A673 (cell line): ENCODE results near the gene FAM229B. TPM values are rescaled to one million over a fixed set of nuclear protein-coding genes. Genes with fewer than 3 reads are reported as not detected.

Experiments used
- BruUV-seq: library from RNA; stranded (reverse); fragments of 400-500 nt; replicated peaks from 2 replicates; lab custom pipeline; 2021; lab: Mats Ljungman, UMichigan
- CTCF ChIA-PET: fragments of 300-600 bp; sonication (Branson Sonifier 250); formaldehyde crosslinking; loops from one replicate; lab custom pipeline; 2022; ENCODE audit warnings: antibody characterized with exemption; lab: Charles Lee
- POLR2A ChIA-PET: fragments of 300-600 bp; sonication (Branson Sonifier 250); formaldehyde crosslinking; loops from one replicate; lab custom pipeline; 2022; ENCODE audit warnings: antibody characterized with exemption; ENCODE audit not compliant: low non-redundant PET; lab: Charles Lee
- DNase-seq: peaks from one replicate; pipeline ENCODE4 v3.0.0-alpha.2; 2015; ENCODE audit warnings: low spot score
- H3K27ac ChIP-seq: fragments of 200-600 bp; sonication (generic); 2 replicates; pipeline ENCODE4 v1.5.1; 2016; ENCODE audit warnings: mixed run types, low read depth, mild to moderate bottlenecking, mixed read lengths, antibody characterized with exemption, low read length; ENCODE audit not compliant: poor library complexity, severe bottlenecking
- H3K27me3 ChIP-seq: fragments of 200-600 bp; sonication (generic); replicated peaks from 2 replicates; pipeline ENCODE4 v1.6.1; 2017; ENCODE audit warnings: mixed run types, low read depth, mild to moderate bottlenecking, mixed read lengths, antibody characterized with exemption, low read length; ENCODE audit not compliant: insufficient read depth, poor library complexity
- H3K36me3 ChIP-seq: fragments of 200-600 bp; sonication (generic); 2 replicates; pipeline ENCODE4 v1.6.1; 2016; ENCODE audit warnings: mixed run types, mild to moderate bottlenecking, mixed read lengths, antibody characterized with exemption, low read length; ENCODE audit not compliant: insufficient read depth, poor library complexity, severe bottlenecking
- H3K4me1 ChIP-seq: fragments of 200-600 bp; sonication (generic); 2 replicates; pipeline ENCODE4 v1.6.1; 2017; ENCODE audit warnings: mixed run types, mild to moderate bottlenecking, mixed read lengths, antibody characterized with exemption, low read length; ENCODE audit not compliant: insufficient read depth, poor library complexity, severe bottlenecking
- H3K4me3 ChIP-seq: fragments of 200-600 bp; sonication (generic); 2 replicates; pipeline ENCODE4 v1.5.1; 2016; ENCODE audit warnings: low read depth, mixed run types, mild to moderate bottlenecking, mixed read lengths, low read length; ENCODE audit not compliant: poor library complexity, severe bottlenecking
- H3K9me3 ChIP-seq: fragments of 200-600 bp; sonication (generic); 2 replicates; pipeline ENCODE4 v1.6.1; 2016; ENCODE audit warnings: mixed run types, low read depth, mild to moderate bottlenecking, mixed read lengths, antibody characterized with exemption, low read length; ENCODE audit not compliant: poor library complexity, severe bottlenecking
- EZH2 ChIP-seq: fragments of 200-600 bp; sonication (generic); IDR thresholded peaks from 2 replicates; pipeline ENCODE4 v1.6.1; 2017; ENCODE audit warnings: borderline replicate concordance, low read depth, mild to moderate bottlenecking, mixed read lengths, antibody characterized with exemption, low read length; ENCODE audit not compliant: poor library complexity, severe bottlenecking
- intact Hi-C: fragments of 100-400 bp; cut with micrococcal nuclease; formaldehyde crosslinking; loops from one replicate; pipeline ENCODE4 v1.10.0; 2022; ENCODE audit not compliant: unreplicated experiment
- total RNA-seq: library from RNA; stranded (reverse); gene quantifications from 2 replicates; pipeline ENCODE4 v1.2.3, GENCODE V29; 2021
- TF ChIP-seq, protein P1 (sequence below): fragments of 300-800, 200-600 bp; sonication (generic); conservative IDR thresholded peaks from 2 replicates; pipeline ENCODE4 v1.5.1; 2017; ENCODE audit warnings: low read depth, mild to moderate bottlenecking, antibody characterized with exemption, low read length, moderate library complexity, mixed read lengths

Gene FAM229B
- total RNA-seq, 1 experiment from 2014 or later = 10.5 TPM

DNA sequence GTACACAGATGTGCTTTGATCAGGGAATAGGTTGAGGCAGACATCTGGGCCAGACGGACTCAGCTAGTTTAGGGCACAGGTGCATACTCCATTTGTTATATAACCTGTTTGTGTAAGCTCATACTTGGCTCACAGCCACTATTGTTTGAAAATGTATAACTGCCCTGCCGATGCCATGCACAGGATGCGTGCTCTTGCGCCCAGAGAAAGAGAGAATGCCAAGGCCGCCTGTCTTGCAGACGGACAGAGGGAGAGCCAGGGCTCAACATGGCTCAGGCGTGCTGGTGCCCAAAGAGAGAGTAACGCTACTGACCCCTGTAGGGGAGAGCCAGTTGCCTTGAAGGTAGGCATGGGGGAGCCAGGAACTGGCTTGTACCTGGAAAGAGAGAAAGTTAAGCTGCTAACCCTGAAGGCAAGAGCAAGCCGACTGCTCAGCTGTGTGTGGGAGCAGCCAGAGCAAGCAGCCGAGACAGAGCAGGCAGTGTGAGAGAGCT is 57.7 kb downstream of the FAM229B start:
- no peaks in the 10 kb centered on the region for H3K36me3 ChIP-seq
- H3K27ac ChIP-seq = no peak overlapping the region
- DNase-seq = no peak
- H3K9me3 ChIP-seq = no peaks in the 10 kb centered on the region
- no peak for TF ChIP-seq EZH2
- TF ChIP-seq, protein P1, sequence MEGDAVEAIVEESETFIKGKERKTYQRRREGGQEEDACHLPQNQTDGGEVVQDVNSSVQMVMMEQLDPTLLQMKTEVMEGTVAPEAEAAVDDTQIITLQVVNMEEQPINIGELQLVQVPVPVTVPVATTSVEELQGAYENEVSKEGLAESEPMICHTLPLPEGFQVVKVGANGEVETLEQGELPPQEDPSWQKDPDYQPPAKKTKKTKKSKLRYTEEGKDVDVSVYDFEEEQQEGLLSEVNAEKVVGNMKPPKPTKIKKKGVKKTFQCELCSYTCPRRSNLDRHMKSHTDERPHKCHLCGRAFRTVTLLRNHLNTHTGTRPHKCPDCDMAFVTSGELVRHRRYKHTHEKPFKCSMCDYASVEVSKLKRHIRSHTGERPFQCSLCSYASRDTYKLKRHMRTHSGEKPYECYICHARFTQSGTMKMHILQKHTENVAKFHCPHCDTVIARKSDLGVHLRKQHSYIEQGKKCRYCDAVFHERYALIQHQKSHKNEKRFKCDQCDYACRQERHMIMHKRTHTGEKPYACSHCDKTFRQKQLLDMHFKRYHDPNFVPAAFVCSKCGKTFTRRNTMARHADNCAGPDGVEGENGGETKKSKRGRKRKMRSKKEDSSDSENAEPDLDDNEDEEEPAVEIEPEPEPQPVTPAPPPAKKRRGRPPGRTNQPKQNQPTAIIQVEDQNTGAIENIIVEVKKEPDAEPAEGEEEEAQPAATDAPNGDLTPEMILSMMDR = no peak
- ChIA-PET CTCF (interaction anchor here (0.5 kb wide), 1 partner anchor 104 kb away, joined by 11 read pairs; no protein-coding TSS in a partner anchor), POLR2A (no interaction called here)
- H3K27me3 ChIP-seq = no peaks in the 10 kb centered on the region
- intact Hi-C loops = no loop called here
- no TSS peak for BruUV-seq
- H3K4me1 ChIP-seq = peaks cover 19% of the 10 kb centered on the region
- no peak overlapping the region for H3K4me3 ChIP-seq

DNA sequence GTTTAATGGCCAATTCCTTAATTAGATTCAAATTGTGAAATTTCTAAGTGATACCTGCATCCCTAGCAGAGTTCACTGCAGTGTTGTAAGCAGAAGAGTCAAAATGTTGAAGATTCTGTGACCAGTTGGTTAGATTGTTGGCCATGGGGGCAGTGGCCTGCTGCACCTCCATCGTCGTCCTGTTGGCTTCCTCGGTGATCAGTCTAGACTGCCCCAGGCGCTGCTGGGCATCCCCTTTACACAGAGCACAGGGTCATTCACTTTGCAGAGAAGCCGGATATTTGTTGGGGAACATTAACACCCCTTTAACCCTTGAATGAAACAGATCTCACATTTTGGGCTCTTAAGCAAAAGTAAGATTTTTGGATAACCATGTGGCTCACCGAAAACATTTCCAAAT is 60.7 kb downstream of the FAM229B start:
- H3K4me3 ChIP-seq = no peak overlapping the region
- intact Hi-C loops = no loop called here
- BruUV-seq = no TSS peak
- no peak overlapping the region for H3K27ac ChIP-seq
- no peaks in the 10 kb centered on the region for H3K27me3 ChIP-seq
- DNase-seq = no peak
- ChIA-PET CTCF (no interaction called here), POLR2A (no interaction called here)
- H3K9me3 ChIP-seq = no peaks in the 10 kb centered on the region
- peaks cover 21% of the 10 kb centered on the region for H3K4me1 ChIP-seq
- H3K36me3 ChIP-seq = no peaks in the 10 kb centered on the region
- TF ChIP-seq, protein P1 = no peak
- no peak for TF ChIP-seq EZH2

DNA sequence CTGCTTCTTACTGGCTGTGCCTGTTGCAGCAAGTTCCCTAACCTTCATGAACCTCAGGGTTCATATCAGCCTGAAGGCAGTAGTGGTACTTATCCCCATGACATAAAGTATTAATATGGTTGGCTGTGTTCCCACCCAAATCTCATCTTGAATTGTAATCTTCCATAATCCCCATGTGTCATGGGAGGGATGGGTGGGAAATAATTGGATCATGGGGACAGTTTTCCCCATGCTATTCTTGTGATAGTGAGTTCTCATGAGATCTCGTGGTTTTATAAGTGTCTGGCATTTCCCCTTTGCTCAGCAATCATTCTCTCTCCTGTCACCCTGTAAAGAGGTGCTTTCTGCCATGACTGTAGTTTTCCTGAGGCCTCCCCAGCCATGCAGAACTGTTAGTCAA is 61.8 kb downstream of the FAM229B start:
- Histone ChIP-seq H3K36me3 (no peaks in the 10 kb centered on the region), H3K27me3 (no peaks in the 10 kb centered on the region), H3K9me3 (no peaks in the 10 kb centered on the region), H3K4me3 (no peak overlapping the region), H3K27ac (peak overlapping the region; percentile 68), H3K4me1 (peaks cover 14% of the 10 kb centered on the region)
- DNase-seq = peak; percentile 64
- intact Hi-C loops = no loop called here
- BruUV-seq = no TSS peak
- TF ChIP-seq, protein P1 = no peak
- no peak for TF ChIP-seq EZH2
- ChIA-PET CTCF (no interaction called here), POLR2A (no interaction called here)
